ENCODE data around the gene G6PD.

Gene G6PD

DNA sequence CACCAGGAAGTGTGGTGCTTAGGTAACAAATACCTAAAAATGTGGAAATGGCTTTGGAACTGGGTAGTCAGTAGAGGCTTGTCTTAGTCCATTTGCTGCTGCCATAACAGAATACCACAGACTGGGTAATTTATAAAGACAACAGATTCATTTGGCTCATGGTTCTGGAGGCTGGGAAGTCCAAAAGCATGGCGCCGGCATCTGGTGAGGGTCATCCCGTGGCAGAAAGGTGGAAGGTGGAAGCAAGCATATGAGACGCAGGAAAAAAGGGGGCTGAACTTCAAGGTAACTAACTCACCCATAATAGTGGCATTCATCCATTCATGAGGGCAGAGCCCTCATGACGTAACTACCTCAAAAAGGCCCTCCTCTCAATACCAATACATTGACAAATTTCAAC is 37.2 kb downstream of the G6PD start:
- Histone ChIP-seq H3K4ac (ENCODE audit: low read depth, low read length) (no peak overlapping the region), H3K27me3 (ENCODE audit: insufficient read depth, low read length, poor library complexity) (no peaks in the 10 kb centered on the region), H3K4me1 (ENCODE audit: control insufficient read depth, low read depth, low read length) (no peaks in the 10 kb centered on the region), H2BK15ac (replicated peaks; ENCODE audit: low read depth) (no peak overlapping the region), H2AK5ac (ENCODE audit: low read length) (no peak overlapping the region), H3K79me1 (ENCODE audit: low read length) (no peaks in the 10 kb centered on the region), H3K9ac (ENCODE audit: low read length) (no peak overlapping the region), H3K4me2 (ENCODE audit: low read length) (no peak overlapping the region), H4K8ac (ENCODE audit: low read depth, low read length) (no peak overlapping the region), H2BK120ac (ENCODE audit: low read depth, low read length) (no peak overlapping the region), H3K79me2 (ENCODE audit: control insufficient read depth, insufficient read depth, low read length) (no peaks in the 10 kb centered on the region), H2BK5ac (ENCODE audit: low read length) (no peak overlapping the region), H3K56ac (ENCODE audit: low read length) (no peak overlapping the region), H3K18ac (ENCODE audit: low read length) (no peak overlapping the region), H3K27ac (ENCODE audit: low read depth, low read length) (no peak overlapping the region), H3K4me3 (ENCODE audit: low read length) (no peak overlapping the region), H3K23ac (ENCODE audit: low read length) (no peak overlapping the region), H3K36me3 (ENCODE audit: control insufficient read depth, insufficient read depth, low read length) (no peaks in the 10 kb centered on the region), H4K5ac (ENCODE audit: low read length) (no peak overlapping the region)
- DNase-seq: no peak
- no CpG with 5 or more reads among the region's 5 CpGs for WGBS (ENCODE audit: extremely low coverage, insufficient coverage, low lambda C conversion rate)

DNA sequence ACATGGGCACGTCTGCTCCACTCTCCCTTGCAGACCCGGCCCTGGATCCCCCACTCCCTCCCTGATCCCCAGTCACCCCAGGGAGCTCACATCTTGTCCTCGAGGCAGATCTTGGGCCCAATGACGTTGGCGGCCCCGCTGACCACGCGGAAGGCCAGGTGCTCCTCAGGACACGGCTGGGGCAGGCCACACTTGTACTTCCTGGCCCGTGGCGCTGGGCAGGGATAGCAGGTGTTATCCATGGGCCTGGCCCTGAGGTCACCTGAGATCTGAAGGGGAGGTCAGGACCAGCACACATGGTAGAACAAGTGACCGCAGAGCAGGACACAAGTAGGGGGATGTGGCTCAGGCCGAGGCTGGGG is 38.3 kb downstream of the G6PD start:
- Histone ChIP-seq H3K23ac (ENCODE audit: low read length) (no peak overlapping the region), H3K27ac (ENCODE audit: low read depth, low read length) (no peak overlapping the region), H3K27me3 (ENCODE audit: insufficient read depth, low read length, poor library complexity) (no peaks in the 10 kb centered on the region), H3K79me2 (ENCODE audit: control insufficient read depth, insufficient read depth, low read length) (no peaks in the 10 kb centered on the region), H3K4me3 (ENCODE audit: low read length) (no peak overlapping the region), H3K4me1 (ENCODE audit: control insufficient read depth, low read depth, low read length) (no peaks in the 10 kb centered on the region), H3K18ac (ENCODE audit: low read length) (no peak overlapping the region), H2BK5ac (ENCODE audit: low read length) (no peak overlapping the region), H3K9ac (ENCODE audit: low read length) (no peak overlapping the region), H2BK120ac (ENCODE audit: low read depth, low read length) (no peak overlapping the region), H2AK5ac (ENCODE audit: low read length) (no peak overlapping the region), H3K36me3 (ENCODE audit: control insufficient read depth, insufficient read depth, low read length) (no peaks in the 10 kb centered on the region), H4K5ac (ENCODE audit: low read length) (no peak overlapping the region), H4K8ac (ENCODE audit: low read depth, low read length) (no peak overlapping the region), H3K4me2 (ENCODE audit: low read length) (no peak overlapping the region), H3K56ac (ENCODE audit: low read length) (no peak overlapping the region), H3K79me1 (ENCODE audit: low read length) (no peaks in the 10 kb centered on the region), H3K4ac (ENCODE audit: low read depth, low read length) (no peak overlapping the region), H2BK15ac (replicated peaks; ENCODE audit: low read depth) (no peak overlapping the region)
- WGBS (ENCODE audit: extremely low coverage, insufficient coverage, low lambda C conversion rate): no CpG with 5 or more reads among the region's 13 CpGs
- no peak for DNase-seq

DNA sequence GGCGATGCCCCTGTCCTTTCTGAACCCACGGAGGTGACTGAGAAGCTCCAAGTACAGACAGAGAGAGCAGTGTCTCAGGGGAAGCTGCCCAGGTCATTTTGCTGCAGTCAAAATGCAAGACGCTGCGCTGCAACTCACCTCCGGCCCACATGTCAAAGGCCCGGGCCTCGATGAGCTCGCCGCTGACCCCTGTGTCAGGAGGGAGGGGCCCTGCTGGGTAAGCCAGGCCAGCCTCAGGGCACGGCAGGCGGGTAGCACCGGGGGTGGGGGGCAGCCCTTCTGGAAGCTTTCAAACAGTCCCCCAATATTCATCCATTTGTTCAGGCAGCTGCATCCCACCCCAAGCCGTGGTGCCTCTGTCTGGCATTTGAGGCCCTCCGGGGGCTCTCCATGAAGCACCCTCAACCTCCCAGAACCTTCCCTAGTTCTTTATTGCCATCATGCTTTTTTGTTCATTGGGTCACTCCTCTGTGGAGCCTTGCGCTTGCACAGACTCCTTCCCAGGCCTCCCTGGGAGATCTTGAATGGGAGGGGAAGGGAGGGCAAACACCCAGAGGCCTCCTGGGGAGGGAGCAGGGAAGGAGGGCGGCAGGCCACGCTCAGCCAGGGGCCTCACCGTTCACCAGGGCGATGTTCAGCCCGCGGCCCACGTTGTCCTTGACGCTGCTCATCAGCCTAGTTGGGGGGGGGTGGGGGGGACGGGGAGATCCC is 38.8 kb downstream of the G6PD start:
- H2AK5ac ChIP-seq (ENCODE audit: low read length): no peak overlapping the region
- no peak overlapping the region for H4K8ac ChIP-seq (ENCODE audit: low read depth, low read length)
- no peak overlapping the region for H3K9ac ChIP-seq (ENCODE audit: low read length)
- no peak overlapping the region for H3K4me2 ChIP-seq (ENCODE audit: low read length)
- H3K27me3 ChIP-seq (ENCODE audit: insufficient read depth, low read length, poor library complexity): no peaks in the 10 kb centered on the region
- no peak overlapping the region for H3K23ac ChIP-seq (ENCODE audit: low read length)
- no peaks in the 10 kb centered on the region for H3K36me3 ChIP-seq (ENCODE audit: control insufficient read depth, insufficient read depth, low read length)
- no peak overlapping the region for H3K27ac ChIP-seq (ENCODE audit: low read depth, low read length)
- no peak overlapping the region for H3K18ac ChIP-seq (ENCODE audit: low read length)
- no peak overlapping the region for H3K56ac ChIP-seq (ENCODE audit: low read length)
- H3K79me1 ChIP-seq (ENCODE audit: low read length): no peaks in the 10 kb centered on the region
- no CpG with 5 or more reads among the region's 24 CpGs for WGBS (ENCODE audit: extremely low coverage, insufficient coverage, low lambda C conversion rate)
- no peak overlapping the region for H3K4me3 ChIP-seq (ENCODE audit: low read length)
- no peaks in the 10 kb centered on the region for H3K79me2 ChIP-seq (ENCODE audit: control insufficient read depth, insufficient read depth, low read length)
- H2BK120ac ChIP-seq (ENCODE audit: low read depth, low read length): no peak overlapping the region
- H3K4me1 ChIP-seq (ENCODE audit: control insufficient read depth, low read depth, low read length): no peaks in the 10 kb centered on the region
- H2BK5ac ChIP-seq (ENCODE audit: low read length): no peak overlapping the region
- no peak overlapping the region for H4K5ac ChIP-seq (ENCODE audit: low read length)
- DNase-seq: no peak
- H2BK15ac ChIP-seq (replicated peaks; ENCODE audit: low read depth): no peak overlapping the region
- no peak overlapping the region for H3K4ac ChIP-seq (ENCODE audit: low read depth, low read length)

DNA sequence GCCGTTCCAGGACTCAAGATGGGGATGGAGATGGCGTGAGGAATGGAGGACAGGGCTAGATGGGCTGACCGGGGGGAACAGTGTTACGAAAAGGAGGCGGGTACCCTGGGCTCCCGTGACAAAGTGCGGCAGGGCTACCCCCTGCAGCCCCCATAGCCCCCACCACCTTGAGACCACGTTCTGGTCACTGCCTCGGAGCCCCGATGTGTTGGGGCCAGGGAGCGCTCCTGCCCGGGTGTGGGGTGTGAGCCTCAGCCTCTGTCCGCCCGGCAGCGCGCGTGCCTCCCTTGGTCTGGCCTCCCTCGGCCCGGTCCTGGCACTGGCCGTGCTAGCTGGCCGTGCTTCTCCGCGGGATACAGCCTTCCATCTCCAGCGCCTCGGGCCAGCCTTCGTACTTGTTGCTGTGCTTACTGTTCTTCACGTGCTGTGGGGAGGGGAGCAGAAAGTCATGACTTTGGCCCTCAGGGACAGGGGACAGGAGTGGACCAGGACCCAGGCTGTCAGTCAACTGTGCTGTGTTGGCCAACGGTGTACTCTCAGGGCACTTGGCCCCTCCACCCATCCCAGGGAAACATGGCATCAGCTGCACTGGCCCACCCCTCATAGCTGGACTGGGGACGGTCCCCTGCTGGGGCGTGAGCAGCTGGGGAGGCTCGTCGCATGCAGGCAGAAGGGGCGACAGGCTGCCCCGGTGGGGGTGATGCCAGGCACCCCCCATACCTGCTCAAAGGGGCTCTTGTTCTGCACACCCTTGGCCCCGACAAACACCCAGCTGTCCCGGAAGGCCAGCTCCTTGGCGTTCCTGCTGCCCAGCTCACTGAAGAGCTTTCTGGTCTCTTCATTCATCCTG is 39.9 kb downstream of the G6PD start:
- H3K4me2 ChIP-seq (ENCODE audit: low read length): no peak overlapping the region
- no peak overlapping the region for H3K23ac ChIP-seq (ENCODE audit: low read length)
- no peak overlapping the region for H2BK120ac ChIP-seq (ENCODE audit: low read depth, low read length)
- WGBS (ENCODE audit: extremely low coverage, insufficient coverage, low lambda C conversion rate): no CpG with 5 or more reads among the region's 37 CpGs
- H3K36me3 ChIP-seq (ENCODE audit: control insufficient read depth, insufficient read depth, low read length): no peaks in the 10 kb centered on the region
- no peak overlapping the region for H3K4ac ChIP-seq (ENCODE audit: low read depth, low read length)
- no peak overlapping the region for H4K5ac ChIP-seq (ENCODE audit: low read length)
- H3K27ac ChIP-seq (ENCODE audit: low read depth, low read length): no peak overlapping the region
- no peaks in the 10 kb centered on the region for H3K4me1 ChIP-seq (ENCODE audit: control insufficient read depth, low read depth, low read length)
- no peak overlapping the region for H3K4me3 ChIP-seq (ENCODE audit: low read length)
- H3K79me1 ChIP-seq (ENCODE audit: low read length): no peaks in the 10 kb centered on the region
- H2BK15ac ChIP-seq (replicated peaks; ENCODE audit: low read depth): no peak overlapping the region
- no peak overlapping the region for H3K56ac ChIP-seq (ENCODE audit: low read length)
- no peaks in the 10 kb centered on the region for H3K27me3 ChIP-seq (ENCODE audit: insufficient read depth, low read length, poor library complexity)
- H3K18ac ChIP-seq (ENCODE audit: low read length): no peak overlapping the region
- no peak overlapping the region for H2AK5ac ChIP-seq (ENCODE audit: low read length)
- no peaks in the 10 kb centered on the region for H3K79me2 ChIP-seq (ENCODE audit: control insufficient read depth, insufficient read depth, low read length)
- H2BK5ac ChIP-seq (ENCODE audit: low read length): no peak overlapping the region
- no peak overlapping the region for H4K8ac ChIP-seq (ENCODE audit: low read depth, low read length)
- DNase-seq: no peak
- H3K9ac ChIP-seq (ENCODE audit: low read length): no peak overlapping the region

DNA sequence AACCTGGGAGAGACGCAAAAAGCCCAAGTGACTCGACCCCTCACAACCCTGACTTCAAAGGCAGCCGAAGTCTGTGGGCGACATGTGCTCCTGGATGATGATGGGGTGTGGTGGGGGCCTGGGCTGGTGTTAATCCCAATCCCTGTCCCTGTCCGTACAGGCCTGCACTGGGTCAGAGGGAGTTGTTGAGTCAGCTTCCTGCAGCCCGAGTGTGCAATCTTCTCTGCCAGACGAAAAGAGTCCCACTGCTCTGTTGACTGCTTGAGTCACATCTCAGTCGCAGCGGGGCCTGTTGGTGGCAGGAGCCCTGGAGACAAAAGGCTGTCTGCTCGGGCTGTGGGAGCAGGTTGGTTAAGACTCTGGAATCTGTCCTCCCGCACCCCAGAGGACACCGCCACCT is 40.9 kb downstream of the G6PD start:
- Histone ChIP-seq H3K4me3 (ENCODE audit: low read length) (no peak overlapping the region), H4K8ac (ENCODE audit: low read depth, low read length) (no peak overlapping the region), H2BK120ac (ENCODE audit: low read depth, low read length) (no peak overlapping the region), H3K4me2 (ENCODE audit: low read length) (no peak overlapping the region), H3K27ac (ENCODE audit: low read depth, low read length) (no peak overlapping the region), H3K36me3 (ENCODE audit: control insufficient read depth, insufficient read depth, low read length) (no peaks in the 10 kb centered on the region), H2BK15ac (replicated peaks; ENCODE audit: low read depth) (no peak overlapping the region), H3K56ac (ENCODE audit: low read length) (no peak overlapping the region), H3K4ac (ENCODE audit: low read depth, low read length) (no peak overlapping the region), H3K18ac (ENCODE audit: low read length) (no peak overlapping the region), H3K9ac (ENCODE audit: low read length) (no peak overlapping the region), H3K4me1 (ENCODE audit: control insufficient read depth, low read depth, low read length) (no peaks in the 10 kb centered on the region), H3K79me1 (ENCODE audit: low read length) (no peaks in the 10 kb centered on the region), H4K5ac (ENCODE audit: low read length) (no peak overlapping the region), H3K27me3 (ENCODE audit: insufficient read depth, low read length, poor library complexity) (no peaks in the 10 kb centered on the region), H3K79me2 (ENCODE audit: control insufficient read depth, insufficient read depth, low read length) (no peaks in the 10 kb centered on the region), H2AK5ac (ENCODE audit: low read length) (no peak overlapping the region), H2BK5ac (ENCODE audit: low read length) (no peak overlapping the region), H3K23ac (ENCODE audit: low read length) (no peak overlapping the region)
- no CpG with 5 or more reads among the region's 12 CpGs for WGBS (ENCODE audit: extremely low coverage, insufficient coverage, low lambda C conversion rate)
- DNase-seq: no peak

Data from mesendoderm (in vitro differentiated cells).